Spleen (tissue), 7 donors: ENCODE results near the gene RBP4.

Source experiments
- CTCF ChIP-seq, 11 experiments: fragments of 200-600 bp in 7 of 11; fragments of 450-650 bp in 4 of 11; sonication (generic) in 4 of 11; IDR thresholded peaks in 8 of 11; conservative IDR thresholded peaks in 3 of 11; 1 replicate in 7 of 11; 2 replicates in 4 of 11; pipeline versions ENCODE4 v1.4.0 to v1.8.0; 2016 to 2021; ENCODE audit warnings: antibody characterized with exemption in 11 of 11, inconsistent platforms in 4 of 11, mild to moderate bottlenecking in 1 of 11
- POLR2A ChIP-seq, 3 donors: fragments of 450-650 bp; IDR thresholded peaks; one replicate each; pipeline ENCODE4 v1.5.1; 2017; ENCODE audit warnings: antibody characterized with exemption in 3 of 3, mild to moderate bottlenecking in 1 of 3
- POLR2AphosphoS5 ChIP-seq, 3 donors: sonication (generic); formaldehyde crosslinking; IDR thresholded peaks; one replicate each; pipeline ENCODE4 v1.5.1; 2017; ENCODE audit warnings: antibody characterized with exemption in 3 of 3
- donor health status: DM: no; HTN: no; CAD: no; lungs with moderate emphysema.
- donor health status: DM: no; HTN: no; CAD: no.
- donor health status: DM: no; HTN: no; CAD: no.

- TF ChIP-seq CTCF (IDR thresholded peaks at IDR 0.05 in 8 of 11, conservative IDR thresholded peaks at IDR 0.05 in 3 of 11) (no peak), POLR2A (IDR thresholded peaks at IDR 0.05) (no peak), POLR2AphosphoS5 (IDR thresholded peaks at IDR 0.05) (no peak)
These were observed 21.9 kb downstream of the RBP4 start for GRCh38 chr10:93579089-93579488.
